GM19438 (cell line): Measurements from ENCODE around the gene SSH2.
"Not testable (repeated sequence)": the region's sequence is repeated elsewhere in the genome, so short reads cannot be mapped to it uniquely, and the experiment has no call there.

ENCODE experiments used
- ATAC-seq: cut with Tn5 transposase; IDR thresholded peaks from one replicate; pipeline ENCODE4 v1.9.1; 2021; ENCODE audit warnings: low read depth; ENCODE audit not compliant: unreplicated experiment

SSH2 gene, protein sequence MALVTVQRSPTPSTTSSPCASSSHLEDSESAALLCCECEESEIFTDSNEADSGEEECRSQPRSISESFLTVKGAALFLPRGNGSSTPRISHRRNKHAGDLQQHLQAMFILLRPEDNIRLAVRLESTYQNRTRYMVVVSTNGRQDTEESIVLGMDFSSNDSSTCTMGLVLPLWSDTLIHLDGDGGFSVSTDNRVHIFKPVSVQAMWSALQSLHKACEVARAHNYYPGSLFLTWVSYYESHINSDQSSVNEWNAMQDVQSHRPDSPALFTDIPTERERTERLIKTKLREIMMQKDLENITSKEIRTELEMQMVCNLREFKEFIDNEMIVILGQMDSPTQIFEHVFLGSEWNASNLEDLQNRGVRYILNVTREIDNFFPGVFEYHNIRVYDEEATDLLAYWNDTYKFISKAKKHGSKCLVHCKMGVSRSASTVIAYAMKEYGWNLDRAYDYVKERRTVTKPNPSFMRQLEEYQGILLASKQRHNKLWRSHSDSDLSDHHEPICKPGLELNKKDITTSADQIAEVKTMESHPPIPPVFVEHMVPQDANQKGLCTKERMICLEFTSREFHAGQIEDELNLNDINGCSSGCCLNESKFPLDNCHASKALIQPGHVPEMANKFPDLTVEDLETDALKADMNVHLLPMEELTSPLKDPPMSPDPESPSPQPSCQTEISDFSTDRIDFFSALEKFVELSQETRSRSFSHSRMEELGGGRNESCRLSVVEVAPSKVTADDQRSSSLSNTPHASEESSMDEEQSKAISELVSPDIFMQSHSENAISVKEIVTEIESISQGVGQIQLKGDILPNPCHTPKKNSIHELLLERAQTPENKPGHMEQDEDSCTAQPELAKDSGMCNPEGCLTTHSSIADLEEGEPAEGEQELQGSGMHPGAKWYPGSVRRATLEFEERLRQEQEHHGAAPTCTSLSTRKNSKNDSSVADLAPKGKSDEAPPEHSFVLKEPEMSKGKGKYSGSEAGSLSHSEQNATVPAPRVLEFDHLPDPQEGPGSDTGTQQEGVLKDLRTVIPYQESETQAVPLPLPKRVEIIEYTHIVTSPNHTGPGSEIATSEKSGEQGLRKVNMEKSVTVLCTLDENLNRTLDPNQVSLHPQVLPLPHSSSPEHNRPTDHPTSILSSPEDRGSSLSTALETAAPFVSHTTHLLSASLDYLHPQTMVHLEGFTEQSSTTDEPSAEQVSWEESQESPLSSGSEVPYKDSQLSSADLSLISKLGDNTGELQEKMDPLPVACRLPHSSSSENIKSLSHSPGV (N-terminal part only)

DNA sequence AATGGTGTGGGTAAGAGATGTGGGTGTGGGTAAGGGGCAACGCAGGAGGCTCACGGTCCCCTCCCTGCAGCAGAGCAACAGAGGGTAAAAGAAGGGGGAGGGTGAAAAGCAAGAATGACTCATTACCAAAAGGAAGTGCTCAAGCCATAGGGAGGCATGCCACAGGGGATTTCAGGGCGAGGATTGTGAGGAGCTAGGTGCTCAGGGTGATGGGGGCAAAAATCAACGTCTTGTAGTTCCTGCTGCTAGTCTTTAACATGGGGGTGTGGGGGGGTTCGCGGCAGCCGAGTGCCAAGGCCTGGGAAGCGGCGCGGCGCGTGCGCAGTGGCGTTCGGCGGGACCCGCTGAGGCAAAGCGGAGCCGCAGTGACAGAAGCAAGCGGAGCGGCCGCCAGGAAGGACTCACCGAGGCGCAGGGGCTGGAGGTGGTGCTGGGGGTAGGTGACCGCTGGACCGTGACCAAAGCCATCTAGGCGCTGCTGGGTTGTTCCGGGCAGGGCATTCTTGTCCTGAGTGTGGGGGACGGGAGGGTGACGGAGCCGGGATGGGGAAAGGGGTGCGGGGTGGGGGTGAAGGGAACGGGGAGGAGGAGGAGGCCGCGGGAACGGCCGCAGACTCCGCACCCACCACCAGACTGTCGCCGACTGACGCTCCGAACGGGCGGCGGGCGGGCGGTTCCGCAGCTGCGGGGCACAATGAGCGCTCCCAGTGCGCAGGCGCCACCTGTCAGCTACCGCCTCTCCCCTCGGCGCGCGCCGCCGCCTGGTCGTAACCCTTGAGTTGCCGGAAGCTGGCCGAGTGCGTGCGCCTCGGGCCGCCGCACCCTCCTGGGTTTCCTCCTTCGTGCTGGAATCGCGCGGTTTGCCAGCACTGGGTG is at the start of gene SSH2:
SSH2 (minus strand) TSS at position 696 of the 876 bp plus-strand sequence; CDS start at position 468, 228 bp downstream.
- ATAC-seq = peak; percentile 56

DNA sequence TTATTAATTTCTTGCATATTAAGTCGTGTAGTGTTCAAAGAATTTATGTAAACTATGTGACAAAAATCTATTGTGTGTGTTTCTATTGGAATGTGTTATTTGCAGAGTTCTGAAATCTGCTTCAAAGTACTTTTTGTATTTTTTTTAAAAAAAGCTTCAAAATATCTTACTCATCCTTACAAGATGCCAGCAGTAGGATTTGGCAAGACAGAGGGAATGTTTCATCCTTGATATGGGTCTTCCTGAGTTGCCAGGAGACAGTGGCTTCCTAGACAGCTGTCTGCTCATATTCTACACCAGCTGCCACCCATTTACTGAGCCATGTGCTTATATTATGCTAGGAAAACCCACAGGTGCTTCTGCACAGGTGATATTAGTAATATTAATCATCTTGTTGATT is 47.8 kb upstream of the SSH2 start:
- no peak for ATAC-seq

DNA sequence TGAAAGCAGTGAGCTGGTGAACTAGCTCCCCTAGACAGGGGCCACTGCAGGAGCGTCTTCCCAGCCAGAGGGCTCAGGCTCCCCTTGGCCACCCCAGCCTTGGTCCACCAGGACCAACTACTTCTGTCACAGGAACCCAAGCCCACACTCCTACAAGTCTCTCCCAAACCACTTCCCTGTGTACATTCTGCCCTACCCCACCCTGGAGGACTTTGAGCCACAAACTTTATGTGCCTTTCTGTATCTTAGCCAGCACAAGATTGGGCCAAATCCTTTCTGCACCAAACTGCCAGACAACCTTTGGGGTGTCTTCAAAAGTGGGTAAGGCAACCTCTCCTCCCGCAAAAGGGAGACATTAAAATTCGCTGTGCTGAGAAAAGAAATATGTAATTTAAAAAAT is 43.0 kb upstream of the SSH2 start:
- ATAC-seq = no peak

DNA sequence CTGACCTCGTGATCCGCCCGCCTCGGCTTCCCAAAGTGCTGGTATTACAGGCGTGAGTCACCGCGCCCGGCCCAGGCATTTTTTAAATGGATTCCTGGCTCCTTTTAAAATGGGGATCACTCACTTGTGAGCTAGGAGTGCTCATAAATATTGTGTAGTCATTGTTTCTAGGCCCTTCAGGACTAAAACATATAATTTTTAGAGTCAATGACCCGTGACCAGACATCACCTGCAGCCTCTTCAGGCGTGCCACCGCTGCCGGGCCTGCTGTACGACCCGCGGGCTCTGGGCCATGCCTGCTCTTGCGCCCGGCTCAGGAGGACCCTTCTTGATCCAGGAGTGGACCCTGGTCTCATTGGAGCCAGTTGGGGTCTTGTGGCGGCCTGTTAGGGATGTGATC is 42.2 kb upstream of the SSH2 start:
- no peak for ATAC-seq

DNA sequence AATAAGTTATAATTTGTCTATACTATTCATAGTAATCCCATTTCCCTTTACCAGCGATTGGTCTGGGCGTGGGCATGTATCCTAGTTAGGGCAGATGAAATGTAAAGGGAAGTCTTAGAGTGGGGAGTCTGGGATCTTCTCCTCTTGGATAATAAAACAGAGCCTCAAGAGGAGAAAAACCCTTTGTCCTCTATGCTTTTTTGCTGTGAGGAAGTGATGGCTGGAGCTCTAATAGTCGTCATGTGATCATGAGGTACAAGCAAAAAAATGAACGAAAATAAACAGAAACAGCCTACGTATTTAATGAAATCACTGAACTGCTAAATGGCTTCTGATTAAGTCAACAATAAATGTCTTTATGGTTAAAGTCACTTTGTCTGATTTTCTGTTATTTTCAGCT is 38.2 kb upstream of the SSH2 start:
- no peak for ATAC-seq

- ATAC-seq = no peak
Measured at GRCh38 chr17:29962656-29963055, 32.6 kb upstream of the SSH2 start.

DNA sequence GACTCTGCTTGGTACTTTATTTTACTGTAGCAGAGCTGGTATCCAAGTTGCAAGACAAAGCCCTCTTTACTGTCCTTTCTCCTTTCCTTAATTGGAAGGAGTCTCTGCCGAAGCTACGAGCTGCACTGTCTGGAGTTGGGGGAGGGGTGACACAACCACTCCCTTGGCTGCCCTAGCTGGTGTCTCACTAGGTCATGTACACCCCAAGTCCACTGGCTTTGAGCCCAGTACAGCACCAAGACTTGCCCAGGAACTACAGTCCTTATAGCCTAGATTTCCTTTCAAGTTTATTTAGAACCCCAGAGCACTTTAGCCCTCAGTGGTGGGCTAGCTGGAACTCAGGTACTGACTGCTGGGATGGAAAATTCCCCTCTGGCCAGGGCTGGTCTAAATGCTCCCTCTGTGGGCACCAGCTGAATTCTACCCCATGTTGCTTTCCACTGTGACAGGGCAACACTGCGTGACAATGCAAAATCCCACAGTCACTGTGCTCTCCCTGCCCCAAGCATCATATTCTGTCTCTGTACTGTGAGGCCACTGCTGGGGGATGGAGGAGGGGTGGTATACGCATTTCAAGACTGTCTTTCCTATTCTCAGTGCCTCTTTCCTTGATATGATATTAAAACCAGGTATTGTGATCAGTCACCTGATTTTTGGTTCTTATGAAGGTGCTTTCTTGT is 29.8 kb upstream of the SSH2 start:
- ATAC-seq = no peak

- no peak for ATAC-seq
Measured at GRCh38 chr17:29958947-29959657, 29.1 kb upstream of the SSH2 start.

- not testable (repeated sequence) for ATAC-seq
Measured at GRCh38 chr17:29957488-29957887, 27.5 kb upstream of the SSH2 start.

DNA sequence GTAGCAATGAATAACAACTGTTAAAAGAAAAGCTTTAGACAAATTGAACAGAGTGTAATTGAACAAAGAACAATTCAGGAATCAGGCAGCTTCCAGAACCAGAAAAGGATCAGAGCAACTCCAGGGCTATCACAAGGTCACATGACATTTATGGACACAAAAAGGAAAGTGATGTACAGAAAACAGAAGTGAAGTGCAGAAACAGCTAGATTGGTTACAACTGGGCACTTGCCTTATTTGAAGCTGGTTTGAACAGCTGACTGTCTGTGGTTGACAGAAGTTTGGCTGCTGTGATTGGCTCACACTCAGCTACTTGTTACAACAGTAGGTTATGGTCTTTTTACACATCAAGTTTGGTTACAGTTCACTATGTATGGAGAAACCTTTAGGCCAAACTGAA is 26.2 kb upstream of the SSH2 start:
- ATAC-seq = no peak

- ATAC-seq = no peak
Measured at GRCh38 chr17:29954405-29954804, 24.4 kb upstream of the SSH2 start.

GRCh38 chr17:29949696-29950095 is 19.7 kb upstream of the SSH2 start:
- ATAC-seq = no peak

DNA sequence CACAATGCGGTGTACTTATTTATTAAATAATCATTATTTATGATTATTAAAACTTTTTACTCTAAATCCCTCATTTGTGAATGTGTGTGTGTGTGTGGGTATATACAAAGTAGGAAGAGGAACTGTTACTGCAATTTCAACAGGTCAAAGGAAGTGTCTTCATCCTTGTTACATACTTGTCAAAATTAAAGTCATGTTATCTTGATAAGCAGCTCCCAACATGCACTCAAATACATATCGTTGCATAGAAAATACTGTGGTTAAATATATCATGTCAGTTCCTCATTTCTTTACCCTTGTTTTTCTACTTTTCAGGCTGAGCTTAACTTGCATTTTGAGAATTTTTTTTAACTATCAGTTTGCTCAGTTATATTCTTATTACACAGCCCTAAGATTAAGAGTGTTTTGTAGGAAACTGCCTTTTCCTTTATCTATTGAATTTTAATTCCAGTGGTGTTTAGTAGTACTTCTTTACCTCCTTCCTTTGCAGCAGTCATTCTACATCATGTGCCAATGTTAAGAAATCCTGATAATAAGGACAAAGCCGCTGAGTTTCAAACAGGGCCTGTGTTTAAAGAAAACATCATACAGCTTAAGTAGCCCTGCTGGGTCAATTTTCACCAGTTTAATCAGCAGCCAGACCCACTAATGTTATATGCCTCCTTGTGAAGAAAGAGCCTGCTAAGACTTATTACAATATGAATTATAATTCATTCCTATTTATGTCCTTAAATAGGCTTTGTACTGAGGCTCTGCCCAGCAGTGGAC is 18.6 kb upstream of the SSH2 start:
- ATAC-seq = no peak

DNA sequence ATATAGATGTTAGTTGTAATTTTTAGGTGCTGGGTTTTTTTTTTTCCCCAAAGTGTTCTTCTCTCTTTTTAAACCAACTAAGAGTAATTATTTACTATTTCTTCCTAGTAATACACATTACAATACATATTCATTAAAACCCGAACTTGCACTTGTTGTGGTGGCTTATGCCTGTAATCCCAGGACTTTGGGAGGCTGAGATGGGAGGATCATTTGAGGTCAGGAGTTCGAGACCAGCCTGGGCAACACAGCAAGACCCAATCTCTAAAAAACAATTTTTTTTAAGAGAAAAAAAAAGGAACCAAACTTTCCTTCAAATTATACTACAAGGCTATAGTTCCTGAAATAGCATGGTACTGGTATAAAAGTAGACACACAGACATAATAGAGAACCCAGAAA is 15.3 kb upstream of the SSH2 start:
- ATAC-seq = no peak

- no peak for ATAC-seq
Measured at GRCh38 chr17:29941334-29941733, 11.3 kb upstream of the SSH2 start, which contains the start of gene EFCAB5. EFCAB5 (plus strand) TSS chr17:29941634; CDS start chr17:29941797, 163 bp downstream.

DNA sequence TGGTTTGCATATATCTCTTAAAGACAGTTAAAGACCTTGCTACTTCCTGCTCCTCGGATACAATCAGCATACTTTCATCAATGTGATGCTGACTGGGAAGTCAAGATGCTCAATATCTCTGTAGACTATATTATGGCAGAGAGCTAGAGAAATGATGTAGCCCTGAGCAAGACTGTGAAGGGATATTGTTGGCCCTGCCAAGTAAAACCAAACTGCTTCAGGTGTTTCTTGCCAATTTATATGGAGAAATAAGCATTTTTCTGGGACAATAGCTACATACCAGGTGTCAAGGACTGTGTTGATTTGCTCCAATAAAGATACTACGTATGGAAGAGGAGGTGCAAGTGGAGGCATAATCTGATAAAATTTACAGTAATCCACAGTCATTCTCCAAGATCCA is 6.7 kb upstream of the SSH2 start:
- ATAC-seq = no peak

DNA sequence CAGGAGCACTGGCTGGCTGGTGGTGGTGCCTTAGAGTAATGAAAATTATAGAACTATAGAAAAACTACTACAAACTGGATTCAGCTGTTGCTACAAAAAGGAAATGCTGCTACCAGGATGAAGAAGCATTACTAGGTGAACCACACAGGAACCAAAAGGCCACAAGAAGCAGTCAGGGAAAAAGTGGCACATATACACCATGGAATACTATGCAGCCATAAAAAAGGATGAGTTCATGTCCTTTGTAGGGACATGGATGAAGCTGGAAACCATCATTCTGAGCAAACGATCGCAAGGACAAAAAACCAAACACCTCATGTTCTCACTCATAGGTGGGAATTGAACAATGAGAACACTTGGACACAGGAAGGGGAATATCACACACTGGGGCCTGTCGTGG is 5.9 kb upstream of the SSH2 start:
- not testable (repeated sequence) for ATAC-seq

- ATAC-seq = no peak
Measured at GRCh38 chr17:29933379-29933778, 3.4 kb upstream of the SSH2 start.
